Measurements from ENCODE around the gene CTBP1.

- TF ChIP-seq POLR2A (IDR thresholded peaks at IDR 0.05; ENCODE audit: low read length): no peak
- TF ChIP-seq GATA1 (IDR thresholded peaks at IDR 0.05; ENCODE audit: low read depth, low read length): no peak
Measured at GRCh38 chr4:1170976-1171310, 78.0 kb downstream of the CTBP1 start.

Data from erythroblast (primary cell).